ENCODE measurements around the gene TULP3.

TULP3 gene

GRCh38 chr12:2976581-2976996, 85.9 kb downstream of the TULP3 start (continued):
- 0 out of 2 replicates have a peak, but pooled peaks have one; percentile 11 for TF ChIP-seq ZBTB17 (tag by site-specific recombination; IDR thresholded peaks at IDR 0.05)
- TF ChIP-seq WT1 (tag by site-specific recombination; IDR thresholded peaks at IDR 0.05): 0 out of 2 replicates have a peak, but pooled peaks have one; percentile 54
- TF ChIP-seq GLIS1 (tag by site-specific recombination; IDR thresholded peaks at IDR 0.05): peak; percentile 42; the same call in 1 of the 2 replicates
- 0 out of 2 replicates have a peak, but pooled peaks have one; percentile 15 for TF ChIP-seq ZNF398 (tag by site-specific recombination; IDR thresholded peaks at IDR 0.05)
- 0 out of 2 replicates have a peak, but pooled peaks have one; percentile 29 for TF ChIP-seq KLF16 (tag by site-specific recombination; IDR thresholded peaks at IDR 0.05)

- Histone ChIP-seq H3K4me3 (ENCODE audit: low read depth, low read length) (no peak overlapping the region), H3K4me1 (ENCODE audit: control insufficient read depth, insufficient read depth, low read length) (0 out of 2 replicates have a peak, but pooled peaks cover 4% of the 10 kb centered on the region), H3K9me3 (ENCODE audit: control insufficient read depth, insufficient read depth, low read depth, low read length) (no peaks in the 10 kb centered on the region), H3K36me3 (ENCODE audit: control insufficient read depth in 2 of 2, insufficient read depth in 1 of 2, low read length in 2 of 2) (peaks cover 4% of the 10 kb centered on the region in 2 experiments; a peak in 2 of 3 replicates), H3K27ac (ENCODE audit: extremely low read depth, low read depth, low read length) (no peak overlapping the region)
- TF ChIP-seq SCRT2 (tag by site-specific recombination; IDR thresholded peaks at IDR 0.05): peak; percentile 3; the same call in 1 of the 2 replicates
- TF ChIP-seq KLF10 (tag by site-specific recombination; IDR thresholded peaks at IDR 0.05): no peak
- TF ChIP-seq ZNF449 (tag by site-specific recombination; IDR thresholded peaks at IDR 0.05): 0 out of 2 replicates have a peak, but pooled peaks have one; percentile 32
- CTCF ChIA-PET: no interaction called here
- POLR2A ChIA-PET: no interaction called here
Measured at GRCh38 chr12:2977776-2978175, 87.1 kb downstream of the TULP3 start.

GRCh38 chr12:2979806-2980205, 89.1 kb downstream of the TULP3 start:
- no peak overlapping the region for H3K4me3 ChIP-seq (ENCODE audit: low read depth, low read length)
- peaks cover 4% of the 10 kb centered on the region in 2 experiments; a peak in 2 of 3 replicates for H3K36me3 ChIP-seq (ENCODE audit: control insufficient read depth in 2 of 2, insufficient read depth in 1 of 2, low read length in 2 of 2)
- no peaks in the 10 kb centered on the region for H3K9me3 ChIP-seq (ENCODE audit: control insufficient read depth, insufficient read depth, low read depth, low read length)
- ChIA-PET CTCF (no interaction called here), POLR2A (no interaction called here)
- H3K27ac ChIP-seq (ENCODE audit: extremely low read depth, low read depth, low read length): no peak overlapping the region
- TF ChIP-seq ZNF362 (tag by site-specific recombination; IDR thresholded peaks at IDR 0.05) (no peak), ZNF140 (tag by site-specific recombination; IDR thresholded peaks at IDR 0.05) (no peak), ZNF239 (tag by site-specific recombination; IDR thresholded peaks at IDR 0.05) (no peak), ZNF26 (tag by site-specific recombination; IDR thresholded peaks at IDR 0.05) (no peak), ZEB2 (tag by site-specific recombination; IDR thresholded peaks at IDR 0.05) (no peak), ZFP69B (tag by site-specific recombination; IDR thresholded peaks at IDR 0.05) (no peak), ZNF18 (tag by site-specific recombination; IDR thresholded peaks at IDR 0.05) (no peak), PRDM4 (tag by site-specific recombination; IDR thresholded peaks at IDR 0.05) (no peak)
- 0 out of 2 replicates have a peak, but pooled peaks cover 4% of the 10 kb centered on the region for H3K4me1 ChIP-seq (ENCODE audit: control insufficient read depth, insufficient read depth, low read length)
